Measurements from ENCODE around the gene OR52J3.

DNA sequence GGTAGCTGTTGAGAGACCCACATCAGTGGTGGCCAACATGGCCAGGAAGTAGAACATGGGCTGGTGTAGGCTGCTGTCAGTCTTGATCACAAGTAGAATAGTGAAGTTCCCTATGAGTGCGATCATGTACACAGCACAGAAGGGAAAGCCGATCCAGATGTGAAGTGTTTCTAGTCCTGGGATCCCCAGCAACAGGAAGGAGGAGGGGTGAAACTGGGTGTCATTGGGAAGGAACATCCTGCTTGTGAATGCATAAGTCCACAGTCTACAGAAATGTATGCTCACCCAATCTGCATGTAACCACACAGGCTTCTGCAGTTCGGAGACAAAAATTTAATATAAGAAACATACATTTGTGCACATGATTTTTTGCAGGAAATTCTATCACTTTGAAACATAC, 13.1 kb downstream of the OR52J3 start, which contains the start of gene OR52E2:
- TF ChIP-seq, protein P1, sequence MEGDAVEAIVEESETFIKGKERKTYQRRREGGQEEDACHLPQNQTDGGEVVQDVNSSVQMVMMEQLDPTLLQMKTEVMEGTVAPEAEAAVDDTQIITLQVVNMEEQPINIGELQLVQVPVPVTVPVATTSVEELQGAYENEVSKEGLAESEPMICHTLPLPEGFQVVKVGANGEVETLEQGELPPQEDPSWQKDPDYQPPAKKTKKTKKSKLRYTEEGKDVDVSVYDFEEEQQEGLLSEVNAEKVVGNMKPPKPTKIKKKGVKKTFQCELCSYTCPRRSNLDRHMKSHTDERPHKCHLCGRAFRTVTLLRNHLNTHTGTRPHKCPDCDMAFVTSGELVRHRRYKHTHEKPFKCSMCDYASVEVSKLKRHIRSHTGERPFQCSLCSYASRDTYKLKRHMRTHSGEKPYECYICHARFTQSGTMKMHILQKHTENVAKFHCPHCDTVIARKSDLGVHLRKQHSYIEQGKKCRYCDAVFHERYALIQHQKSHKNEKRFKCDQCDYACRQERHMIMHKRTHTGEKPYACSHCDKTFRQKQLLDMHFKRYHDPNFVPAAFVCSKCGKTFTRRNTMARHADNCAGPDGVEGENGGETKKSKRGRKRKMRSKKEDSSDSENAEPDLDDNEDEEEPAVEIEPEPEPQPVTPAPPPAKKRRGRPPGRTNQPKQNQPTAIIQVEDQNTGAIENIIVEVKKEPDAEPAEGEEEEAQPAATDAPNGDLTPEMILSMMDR (IDR thresholded peaks at IDR 0.05): no peak
- no peak for TF ChIP-seq POLR2A (IDR thresholded peaks at IDR 0.05)
